Activated naive CD4-positive, alpha-beta T cell treated with anti-CD3 and anti-CD28 coated beads, Interleukin-2, amount 50 U/mL, for 72 hours (primary cell): ENCODE data around the gene GRHL1. TPM values are rescaled to one million over a fixed set of nuclear protein-coding genes. Genes with fewer than 3 reads are reported as not detected.

Experiments
- ATAC-seq, 2 donors: fragments of 150-1000 bp; cut with Tn5 transposase; 2 replicates each; pipeline ENCODE4 v1.10.0; 2021; ENCODE audit warnings: mild to moderate bottlenecking in 2 of 2, moderate library complexity in 2 of 2
- DNase-seq, 2 donors: peaks; one replicate each; pipeline ENCODE4 v3.0.0; 2021 to 2022; ENCODE audit warnings: low spot score in 2 of 2
- H3K27ac Mint-ChIP-seq, 2 donors: one replicate each; pipeline ENCODE4 v1.8.0; 2022; ENCODE audit warnings: mild to moderate bottlenecking in 2 of 2, mixed read lengths in 2 of 2
- H3K36me3 Mint-ChIP-seq, 2 donors: one replicate each; pipeline ENCODE4 v1.8.0; 2022; ENCODE audit warnings: mixed read lengths in 2 of 2
- H3K9me3 Mint-ChIP-seq, 2 donors: one replicate each; pipeline ENCODE4 v1.8.0; 2022; ENCODE audit warnings: mixed read lengths in 2 of 2
- total RNA-seq, 2 donors: library from RNA; stranded (reverse); gene quantifications; one replicate each; pipeline ENCODE4 v1.2.3, GENCODE V29; 2022

The GRHL1 gene
- total RNA-seq, 2 donors from 2014 or later, result 0.59 to 0.88 TPM

DNA sequence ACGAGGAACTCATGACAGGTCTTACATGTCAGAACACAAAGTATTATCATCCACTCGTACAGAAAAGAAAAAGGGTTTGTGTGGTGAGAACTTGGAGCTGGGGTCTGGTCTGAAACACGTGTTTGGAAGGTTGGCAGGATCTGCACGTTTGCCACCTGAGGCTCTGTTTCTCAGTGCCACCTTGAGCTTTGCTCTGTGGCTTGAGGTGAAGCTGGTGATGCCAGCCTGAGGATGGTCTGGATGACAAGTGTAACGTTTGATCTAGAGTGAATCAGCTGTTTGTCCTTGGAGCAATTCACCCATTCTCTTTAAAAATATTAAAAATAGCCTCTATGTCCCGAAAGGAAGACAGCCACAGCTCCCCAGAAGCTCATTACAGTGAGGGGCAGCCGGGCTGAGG, 46.4 kb downstream of the GRHL1 start:
- ATAC-seq (no peak), DNase-seq (no peak)
- no peaks in the 10 kb centered on the region for H3K36me3 Mint-ChIP-seq
- no peaks in the 10 kb centered on the region for H3K9me3 Mint-ChIP-seq
- no peak overlapping the region for H3K27ac Mint-ChIP-seq

DNA sequence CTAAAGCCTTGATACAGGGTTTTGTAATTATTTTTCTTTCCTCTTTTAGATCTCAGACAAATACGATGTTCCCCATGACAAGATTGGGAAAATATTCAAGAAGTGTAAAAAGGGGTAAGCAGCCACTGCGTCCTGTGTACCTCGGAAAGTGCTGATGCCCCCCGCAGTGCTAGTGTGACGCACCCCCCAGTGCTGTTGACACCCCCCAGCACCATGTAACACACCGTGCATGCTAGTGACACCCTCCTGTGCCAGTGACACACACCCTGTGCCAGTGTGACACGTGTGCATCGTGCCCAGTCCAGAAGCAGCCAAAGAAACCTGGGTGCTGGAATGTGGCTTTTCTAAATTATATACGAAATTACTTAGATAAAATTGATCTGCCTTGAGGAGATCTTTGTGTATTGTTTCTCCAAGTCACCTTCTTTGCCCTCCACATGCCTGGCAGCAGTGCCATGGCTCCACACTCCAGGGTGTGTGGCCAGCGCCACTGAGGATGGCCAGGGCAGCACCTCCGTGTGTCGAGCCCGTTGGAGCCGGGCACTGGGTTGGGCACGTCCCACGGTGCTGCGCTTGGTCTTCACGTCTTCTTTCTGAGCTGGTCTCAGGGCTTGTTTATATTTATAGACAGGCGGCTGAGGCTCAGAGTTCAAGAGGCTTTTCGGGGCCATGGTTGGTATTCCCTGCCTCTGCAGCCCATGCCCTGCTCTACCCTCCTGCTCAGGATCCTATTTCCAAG, 47.6 kb downstream of the GRHL1 start:
- no peak for ATAC-seq
- Mint-ChIP-seq H3K27ac (no peak overlapping the region), H3K36me3 (no peaks in the 10 kb centered on the region), H3K9me3 (no peaks in the 10 kb centered on the region)
- no peak for DNase-seq

DNA sequence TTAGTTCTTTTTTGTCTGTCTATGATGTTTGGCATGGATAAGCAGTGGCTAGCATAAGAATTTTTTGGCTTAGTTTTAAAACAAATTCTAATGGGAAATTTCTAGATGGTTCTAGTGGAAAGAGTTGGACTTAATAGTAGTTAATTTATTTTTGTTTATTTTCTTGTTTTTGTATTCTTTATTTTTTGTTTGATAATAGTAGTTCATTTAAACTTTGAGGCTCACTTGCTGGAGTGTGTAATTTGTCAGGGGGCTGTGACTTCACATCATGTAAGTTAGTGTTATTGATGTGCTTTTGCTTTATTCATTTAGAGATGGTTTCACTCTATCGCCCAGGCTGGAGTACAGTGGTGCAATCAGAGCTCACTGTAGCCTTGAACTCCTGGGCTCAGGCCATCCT, 48.2 kb downstream of the GRHL1 start:
- Mint-ChIP-seq H3K27ac (peak overlapping the region in 1 of 2 donors; percentile 44), H3K9me3 (no peaks in the 10 kb centered on the region), H3K36me3 (no peaks in the 10 kb centered on the region)
- DNase-seq, result no peak
- ATAC-seq, result no peak

DNA sequence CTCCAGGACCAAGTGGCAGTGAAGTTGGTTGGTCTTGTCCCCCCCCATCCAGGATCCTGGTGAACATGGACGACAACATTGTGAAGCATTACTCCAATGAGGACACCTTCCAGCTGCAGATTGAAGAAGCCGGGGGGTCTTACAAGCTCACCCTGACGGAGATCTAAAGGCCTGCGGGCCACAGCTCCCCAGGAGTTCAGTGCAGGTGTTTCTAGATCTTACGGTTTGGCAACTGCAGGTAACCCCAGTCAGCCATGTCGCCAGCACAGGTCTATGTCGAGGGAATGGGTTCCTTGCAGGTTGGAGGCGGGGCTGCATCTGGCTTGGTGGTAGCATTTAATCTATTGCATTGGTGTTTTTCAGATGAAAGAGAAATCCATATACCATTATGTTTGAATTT, 49.0 kb downstream of the GRHL1 start:
- DNase-seq, result peak in 1 of 2 donors; percentile 41
- Mint-ChIP-seq H3K9me3 (no peaks in the 10 kb centered on the region), H3K36me3 (no peaks in the 10 kb centered on the region), H3K27ac (no peak overlapping the region)
- no peak for ATAC-seq

DNA sequence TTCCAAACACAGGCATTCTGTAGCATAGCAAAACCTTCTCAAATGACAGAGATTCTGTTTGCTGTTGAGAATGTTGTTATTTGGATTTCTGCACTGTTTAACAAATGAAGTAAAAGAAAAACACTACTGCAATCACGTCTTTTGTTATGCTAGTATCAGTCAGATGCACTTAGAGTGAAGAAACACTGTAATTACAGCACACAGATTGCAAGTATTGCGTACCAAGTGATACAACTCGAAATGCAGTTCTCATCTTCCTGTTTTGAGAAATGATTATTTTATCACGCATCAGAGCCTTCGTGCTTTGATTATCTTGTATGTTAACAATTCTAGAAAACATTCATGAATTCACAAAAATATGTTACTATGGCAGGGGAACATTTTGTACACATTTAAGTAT, 50.1 kb downstream of the GRHL1 start:
- no peaks in the 10 kb centered on the region for H3K36me3 Mint-ChIP-seq
- DNase-seq (no peak), ATAC-seq (no peak)
- no peaks in the 10 kb centered on the region for H3K9me3 Mint-ChIP-seq
- no peak overlapping the region for H3K27ac Mint-ChIP-seq

DNA sequence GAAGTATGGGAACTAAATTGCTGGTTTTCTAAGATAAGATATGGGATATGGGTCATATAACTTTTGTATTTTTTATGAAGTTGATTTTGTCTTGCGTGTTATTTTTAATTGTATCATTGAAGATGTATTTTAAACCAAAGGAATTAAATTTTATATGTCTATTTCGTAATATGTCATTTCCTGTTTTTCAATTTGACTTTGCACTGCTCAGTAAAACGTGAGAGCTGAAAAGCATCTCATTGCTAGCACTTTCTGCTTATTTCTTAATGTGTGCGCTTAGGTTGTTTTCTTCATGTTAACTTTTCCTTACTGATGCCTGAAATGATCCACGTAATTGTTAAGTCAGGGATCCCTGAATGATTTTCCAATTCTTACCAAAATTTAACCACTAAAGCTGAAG, 50.6 kb downstream of the GRHL1 start:
- ATAC-seq (no peak), DNase-seq (no peak)
- Mint-ChIP-seq H3K27ac (no peak overlapping the region), H3K9me3 (no peaks in the 10 kb centered on the region), H3K36me3 (no peaks in the 10 kb centered on the region)

DNA sequence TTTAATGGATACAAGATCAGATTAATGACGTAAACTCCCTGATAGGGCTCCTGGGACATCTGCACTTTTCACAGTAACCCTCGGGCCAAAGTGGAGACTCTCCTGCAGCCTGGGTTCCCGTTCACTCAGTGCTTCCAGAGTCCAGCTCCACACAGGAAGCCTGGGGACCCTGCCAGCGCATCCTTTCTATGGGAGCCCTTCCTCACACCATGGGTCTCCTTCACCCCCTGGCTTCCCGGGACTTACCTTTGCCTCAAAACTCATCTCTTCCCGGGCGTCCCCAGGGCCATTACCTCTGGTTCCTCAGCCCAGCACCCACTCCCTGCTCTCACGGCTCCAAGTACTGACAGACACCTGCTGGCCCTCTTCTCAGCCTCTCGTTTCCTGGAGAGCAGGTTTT, 51.2 kb downstream of the GRHL1 start:
- Mint-ChIP-seq H3K9me3 (no peaks in the 10 kb centered on the region), H3K36me3 (no peaks in the 10 kb centered on the region), H3K27ac (no peak overlapping the region)
- DNase-seq, result no peak
- no peak for ATAC-seq

DNA sequence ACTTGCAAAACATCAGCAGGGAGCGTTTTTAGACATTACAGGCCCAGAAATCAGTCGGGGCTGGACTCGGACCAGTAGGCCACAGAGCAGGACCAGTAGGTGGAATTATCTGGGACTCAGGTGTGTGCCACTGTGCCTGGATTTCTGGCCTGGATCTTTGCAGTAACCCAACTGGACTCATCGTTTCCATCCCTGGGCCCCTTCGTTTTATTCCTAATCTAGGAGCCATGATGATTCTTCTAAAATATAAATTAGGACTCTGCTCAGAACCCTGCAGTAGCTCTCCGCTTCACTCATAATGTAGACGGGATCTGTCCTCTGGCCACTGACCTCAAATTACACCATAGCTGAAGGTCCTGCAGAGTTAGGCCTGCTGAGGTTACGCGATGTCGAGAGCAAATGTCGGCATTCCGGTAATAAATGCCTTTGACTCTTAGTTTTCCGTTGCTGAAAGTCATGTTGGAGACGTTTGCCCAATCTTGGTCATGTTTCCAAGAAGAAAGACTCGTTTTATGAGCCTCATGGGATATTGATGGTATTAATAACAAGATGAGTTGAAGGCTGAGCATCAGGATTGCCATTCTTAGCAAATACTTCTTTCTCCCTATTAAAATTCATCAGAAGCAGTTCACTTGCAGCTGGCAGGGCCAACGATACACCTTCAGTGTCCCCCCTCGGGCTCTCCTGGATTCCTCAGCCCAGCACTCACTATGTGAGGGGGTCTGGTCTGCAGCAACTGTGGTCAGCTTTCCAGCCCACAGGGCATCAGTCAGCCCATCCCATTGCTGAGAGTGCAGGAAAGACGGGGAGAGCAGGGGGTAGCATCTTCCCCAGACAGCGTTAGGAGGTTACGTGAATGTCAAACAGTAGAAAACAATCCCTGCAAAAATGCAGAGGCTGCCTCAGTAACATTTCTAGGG, 52.0 kb downstream of the GRHL1 start:
- no peaks in the 10 kb centered on the region for H3K36me3 Mint-ChIP-seq
- ATAC-seq, result no peak
- no peaks in the 10 kb centered on the region for H3K9me3 Mint-ChIP-seq
- DNase-seq, result peak in 1 of 2 donors; percentile 26
- no peak overlapping the region for H3K27ac Mint-ChIP-seq

DNA sequence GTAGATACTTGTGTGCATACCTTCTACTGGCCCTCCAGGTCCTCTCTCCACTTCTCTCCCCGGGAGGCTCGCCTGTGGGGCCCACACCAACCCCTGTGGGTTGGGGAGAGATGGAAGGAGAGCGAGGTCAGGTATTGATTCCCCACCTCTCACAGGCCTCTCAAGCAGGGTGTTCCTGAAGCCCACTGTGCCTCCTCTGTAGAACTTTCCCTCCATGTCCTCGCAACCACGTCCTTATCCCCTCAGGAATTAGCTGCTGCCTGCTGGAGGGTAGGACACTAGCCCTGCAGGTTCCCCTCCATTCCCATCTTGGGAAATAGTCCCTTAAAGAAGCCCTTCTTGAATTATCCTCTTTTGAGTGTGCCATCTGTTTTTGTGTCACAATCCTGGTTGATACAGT, 52.9 kb downstream of the GRHL1 start:
- Mint-ChIP-seq H3K27ac (no peak overlapping the region), H3K36me3 (no peaks in the 10 kb centered on the region), H3K9me3 (no peaks in the 10 kb centered on the region)
- ATAC-seq (no peak), DNase-seq (peak in 1 of 2 donors; percentile 16)

DNA sequence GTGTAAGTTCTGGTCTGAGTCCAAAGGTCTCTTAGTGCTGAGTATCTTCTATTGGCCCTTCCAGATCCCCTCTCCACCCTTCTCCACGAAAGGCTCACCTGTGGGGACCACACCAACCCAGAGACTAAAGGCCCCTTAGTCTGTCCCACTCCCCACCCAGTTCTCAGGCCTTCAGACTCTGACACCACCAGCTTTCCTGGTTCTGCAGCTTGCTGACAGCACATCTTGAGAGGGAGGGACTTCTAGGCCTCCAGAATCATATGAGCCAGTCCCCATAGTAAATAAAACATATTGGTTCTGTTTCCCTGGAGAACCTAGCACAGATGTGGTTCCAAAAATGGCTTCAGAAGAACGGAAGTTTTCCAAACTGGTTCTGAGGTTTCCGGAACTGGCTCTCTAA, 53.3 kb downstream of the GRHL1 start:
- DNase-seq (no peak), ATAC-seq (no peak)
- Mint-ChIP-seq H3K27ac (no peak overlapping the region), H3K9me3 (no peaks in the 10 kb centered on the region), H3K36me3 (no peaks in the 10 kb centered on the region)

DNA sequence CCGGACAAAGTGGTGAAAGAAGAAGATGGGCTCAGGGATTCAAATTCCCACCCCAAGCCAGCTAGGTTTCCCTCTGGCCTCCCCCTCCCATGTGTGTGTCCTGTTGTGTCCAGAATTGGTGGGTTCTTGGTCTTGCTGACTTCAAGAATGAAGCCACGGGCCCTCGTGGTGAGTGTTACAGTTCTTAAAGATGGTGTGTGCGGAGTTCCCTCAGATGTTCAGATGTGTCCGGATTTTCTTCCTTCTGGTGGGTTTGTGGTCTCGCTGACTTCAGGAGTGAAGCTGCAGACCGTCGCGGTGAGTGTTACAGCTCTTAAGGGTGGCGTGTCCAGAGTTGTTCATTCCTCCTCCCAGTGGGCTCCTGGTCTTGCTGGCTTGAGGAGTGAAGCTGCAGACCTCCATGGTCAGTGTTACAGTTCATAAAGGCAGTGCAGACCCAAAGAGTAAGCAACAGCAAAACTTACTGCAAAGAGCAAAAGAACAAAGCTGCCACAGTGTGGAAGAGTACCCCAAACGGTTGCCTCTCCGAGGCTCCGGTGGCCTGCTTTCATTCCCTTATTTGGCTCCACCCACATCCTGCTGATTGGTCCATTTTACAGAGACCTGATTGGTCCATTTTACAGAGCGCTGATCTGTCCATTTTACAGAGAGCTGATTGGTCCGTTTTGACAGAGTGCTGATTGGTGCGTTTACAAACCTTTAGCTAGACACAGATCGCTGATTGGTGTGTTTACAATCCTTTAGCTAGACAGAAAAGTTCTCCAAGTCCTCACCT, 54.2 kb downstream of the GRHL1 start:
- H3K9me3 Mint-ChIP-seq, result no peaks in the 10 kb centered on the region
- DNase-seq (peak in 1 of 2 donors; percentile 1), ATAC-seq (no peak)
- no peaks in the 10 kb centered on the region for H3K36me3 Mint-ChIP-seq
- H3K27ac Mint-ChIP-seq, result no peak overlapping the region

DNA sequence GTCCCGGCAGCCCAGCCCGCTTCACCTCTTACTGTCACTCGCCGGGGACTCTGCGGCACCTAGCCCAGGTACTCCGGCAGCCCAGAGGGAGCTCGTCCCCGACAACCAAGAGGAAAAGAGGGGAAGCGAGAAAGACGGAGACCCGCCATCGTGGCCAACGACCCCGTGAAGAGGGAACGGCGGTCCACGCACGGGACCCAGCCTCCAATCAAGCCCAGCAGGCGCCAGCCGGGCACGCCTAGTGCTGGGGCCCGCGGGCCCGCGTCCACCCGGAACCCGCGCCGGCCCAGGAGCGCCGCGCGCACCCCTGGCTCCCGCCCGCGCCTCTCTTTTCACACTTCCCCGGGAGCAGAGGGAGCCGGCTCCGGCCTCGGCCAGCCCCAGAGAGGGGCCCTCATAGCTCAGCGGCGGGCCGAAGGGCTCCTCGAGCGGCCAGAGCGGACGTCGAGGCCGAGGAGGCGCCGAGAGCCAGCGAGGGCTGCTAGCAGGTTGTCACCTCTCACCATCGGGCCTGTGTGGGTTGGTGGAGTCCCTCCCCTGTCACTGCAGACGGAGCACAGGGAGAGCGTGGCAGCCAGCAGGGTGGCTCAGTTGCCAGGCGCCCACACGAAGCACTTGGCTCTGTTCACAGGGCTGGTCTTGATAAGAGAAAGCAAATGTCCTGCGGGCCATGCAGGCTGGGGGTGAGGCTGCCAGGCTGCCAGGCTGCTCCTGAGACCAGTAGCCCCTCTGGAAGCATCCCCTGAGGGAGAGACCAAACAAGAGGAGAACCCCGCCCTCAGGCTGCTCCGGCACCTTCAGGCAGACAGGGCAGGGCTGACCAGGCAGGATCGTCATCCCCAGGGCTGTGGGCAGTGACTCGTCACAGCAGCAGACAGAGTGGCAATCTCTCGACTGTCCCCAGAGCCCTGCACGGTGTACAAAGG, 55.0 kb downstream of the GRHL1 start:
- H3K9me3 Mint-ChIP-seq, result no peaks in the 10 kb centered on the region
- ATAC-seq, result peak; percentile 38 to 46
- peak in 1 of 2 donors; percentile 39 for DNase-seq
- no peaks in the 10 kb centered on the region for H3K36me3 Mint-ChIP-seq
- H3K27ac Mint-ChIP-seq, result no peak overlapping the region

DNA sequence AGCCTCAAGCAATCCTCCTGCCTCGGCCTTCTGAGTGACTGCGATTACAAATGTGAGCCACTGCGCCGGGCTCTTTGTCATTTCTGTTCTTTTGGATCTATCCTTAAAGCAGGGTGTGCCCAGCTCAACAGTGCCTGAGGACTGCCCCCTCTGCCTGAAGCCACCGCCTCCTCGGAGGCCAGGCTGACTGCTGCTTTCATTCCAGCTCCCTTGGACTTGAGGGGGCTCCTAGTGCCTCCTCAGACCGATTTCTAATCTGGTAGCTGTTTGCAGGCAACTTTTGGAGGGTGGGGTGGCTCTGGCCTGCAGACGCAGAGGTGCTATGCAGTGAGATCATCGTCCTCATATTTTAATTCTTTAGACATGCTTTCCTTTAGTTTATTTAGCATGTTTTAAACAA, 55.9 kb downstream of the GRHL1 start:
- DNase-seq (no peak), ATAC-seq (no peak)
- Mint-ChIP-seq H3K9me3 (no peaks in the 10 kb centered on the region), H3K36me3 (no peaks in the 10 kb centered on the region), H3K27ac (peak overlapping the region in 1 of 2 donors; percentile 44)

DNA sequence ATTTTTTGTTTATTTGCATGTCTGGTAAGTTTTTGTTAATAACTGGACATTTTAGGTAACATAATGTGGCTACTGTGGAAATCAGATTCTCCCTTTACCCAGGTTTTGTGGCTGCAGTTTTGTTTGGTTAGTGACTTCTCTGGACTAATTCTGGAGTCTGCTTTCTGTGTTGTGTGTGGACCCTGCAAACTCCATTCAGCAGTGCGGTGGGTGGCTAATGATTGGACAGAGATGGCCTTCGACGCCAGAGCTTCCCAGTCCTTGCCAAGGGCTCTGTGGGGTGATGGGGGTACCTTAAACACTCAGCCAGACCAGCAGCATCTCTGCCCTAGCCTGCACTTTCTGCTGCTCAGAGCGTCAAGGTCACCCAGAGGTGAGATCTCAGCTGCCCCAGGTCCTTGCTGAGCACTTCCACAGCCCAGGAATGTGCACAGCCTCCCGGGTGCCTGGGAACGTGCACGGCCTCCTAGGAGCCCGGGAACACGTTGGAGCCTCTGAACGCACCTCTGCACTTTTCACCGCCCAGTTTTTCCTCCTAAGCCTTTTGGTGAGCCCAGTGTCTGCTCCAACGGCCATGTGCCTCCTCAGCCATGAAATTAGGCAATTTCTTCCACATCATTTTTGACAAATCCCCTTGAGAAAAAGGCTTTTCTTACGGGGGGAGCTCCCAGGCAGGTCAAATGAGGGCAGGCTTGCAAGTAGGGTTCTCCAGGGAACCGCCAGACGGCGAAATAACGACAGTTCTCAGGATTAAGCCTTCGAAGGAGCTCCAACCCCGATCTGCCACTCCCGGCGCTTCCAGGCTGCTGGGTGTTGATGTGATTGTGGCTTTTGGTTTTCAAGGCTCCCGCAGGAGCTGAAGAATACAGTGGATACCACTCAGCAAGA, 56.7 kb downstream of the GRHL1 start:
- DNase-seq (no peak), ATAC-seq (no peak)
- Mint-ChIP-seq H3K9me3 (no peaks in the 10 kb centered on the region), H3K36me3 (no peaks in the 10 kb centered on the region), H3K27ac (no peak overlapping the region)

DNA sequence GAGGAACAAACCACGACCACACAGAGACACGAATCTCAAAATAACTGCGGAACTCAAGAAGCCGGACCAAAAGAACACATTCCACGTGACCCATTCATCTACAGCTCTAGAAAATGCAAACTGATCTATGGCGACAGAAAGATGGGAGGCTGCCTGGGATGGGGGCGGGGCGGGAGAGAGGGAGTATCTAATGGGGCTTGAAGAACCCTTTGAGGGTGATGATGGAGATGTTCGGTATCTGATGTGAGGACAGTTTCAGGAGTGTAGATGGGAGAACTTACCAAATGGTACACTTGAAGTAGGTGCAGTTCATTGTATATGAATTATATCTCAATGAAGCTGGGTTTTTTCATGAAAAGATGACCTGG, 57.3 kb downstream of the GRHL1 start:
- Mint-ChIP-seq H3K27ac (no peak overlapping the region), H3K36me3 (no peaks in the 10 kb centered on the region), H3K9me3 (no peaks in the 10 kb centered on the region)
- no peak for DNase-seq
- ATAC-seq, result no peak
